Activated T-cell treated with anti-CD3 and anti-CD28 coated beads for 4 hours (primary cell): ENCODE data around the gene KNCN.

Source experiments
- DNase-seq: peaks from one replicate; pipeline ENCODE4 v3.0.0-alpha.2; 2020

The KNCN gene

GRCh38 chr1:46522184-46522968, 29.1 kb downstream of the KNCN start:
- DNase-seq, result no peak

GRCh38 chr1:46521414-46521813, 30.0 kb downstream of the KNCN start:
- DNase-seq, result no peak

- no peak for DNase-seq
Observed at GRCh38 chr1:46520063-46520911, 31.2 kb downstream of the KNCN start.

- DNase-seq, result no peak
Observed at GRCh38 chr1:46519209-46519608, 32.2 kb downstream of the KNCN start.

GRCh38 chr1:46517932-46518498, 33.4 kb downstream of the KNCN start:
- no peak for DNase-seq

- DNase-seq, result no peak
Observed at GRCh38 chr1:46517010-46517600, 34.3 kb downstream of the KNCN start.

- no peak for DNase-seq
Observed at GRCh38 chr1:46516200-46516950, 35.1 kb downstream of the KNCN start.

GRCh38 chr1:46515576-46515975, 35.9 kb downstream of the KNCN start:
- no peak for DNase-seq

- no peak for DNase-seq
Observed at GRCh38 chr1:46513536-46513935, 37.9 kb downstream of the KNCN start.

- no peak for DNase-seq
Observed at GRCh38 chr1:46512792-46513190, 38.7 kb downstream of the KNCN start.

GRCh38 chr1:46512135-46512791, 39.2 kb downstream of the KNCN start:
- DNase-seq, result no peak

GRCh38 chr1:46510998-46511365, 40.5 kb downstream of the KNCN start:
- DNase-seq, result no peak

- DNase-seq, result no peak
Observed at GRCh38 chr1:46510341-46510997, 41.0 kb downstream of the KNCN start.

GRCh38 chr1:46508757-46509156, 42.7 kb downstream of the KNCN start:
- DNase-seq, result no peak

GRCh38 chr1:46506470-46507219, 44.8 kb downstream of the KNCN start:
- no peak for DNase-seq

GRCh38 chr1:46503421-46503820, 48.0 kb downstream of the KNCN start:
- no peak for DNase-seq

- DNase-seq, result no peak
Observed at GRCh38 chr1:46501528-46501927, 49.9 kb downstream of the KNCN start.

GRCh38 chr1:46497665-46498064, 53.8 kb downstream of the KNCN start:
- DNase-seq, result no peak

- DNase-seq, result no peak
Observed at GRCh38 chr1:46497020-46497419, 54.4 kb downstream of the KNCN start.

- no peak for DNase-seq
Observed at GRCh38 chr1:46496505-46496904, 54.9 kb downstream of the KNCN start.

GRCh38 chr1:46495778-46496177, 55.7 kb downstream of the KNCN start:
- no peak for DNase-seq
